Hepatocyte (in vitro differentiated cells): ENCODE data around the gene ADGRL3.

ENCODE experiments used
- CTCF ChIP-seq: fragments of 200-600 bp; sonication (generic); IDR thresholded peaks from 2 replicates; pipeline ENCODE4 v1.5.1; 2016; ENCODE audit warnings: antibody characterized with exemption, mild to moderate bottlenecking; ENCODE audit not compliant: poor library complexity
- EZH2 ChIP-seq: fragments of 200-600 bp; sonication (generic); IDR thresholded peaks from 2 replicates; pipeline ENCODE4 v1.6.1; 2016; ENCODE audit warnings: antibody characterized with exemption, mild to moderate bottlenecking, borderline replicate concordance
- EZH2phosphoT487 ChIP-seq: fragments of 200-600 bp; sonication (generic); IDR thresholded peaks from one replicate; pipeline ENCODE4 v1.6.1; 2018; ENCODE audit warnings: antibody characterized with exemption, mild to moderate bottlenecking, low read depth, moderate library complexity; ENCODE audit not compliant: unreplicated experiment, severe bottlenecking

- TF ChIP-seq CTCF: no peak
- TF ChIP-seq EZH2phosphoT487: no peak
- no peak for TF ChIP-seq EZH2
Measured at GRCh38 chr4:61727286-61727685, 527.2 kb downstream of the ADGRL3 start.
